ENCODE results near the gene SLC15A4.
"Not testable (repeated sequence)": the region's sequence is repeated elsewhere in the genome, so short reads cannot be mapped to it uniquely, and the experiment has no call there.

DNA sequence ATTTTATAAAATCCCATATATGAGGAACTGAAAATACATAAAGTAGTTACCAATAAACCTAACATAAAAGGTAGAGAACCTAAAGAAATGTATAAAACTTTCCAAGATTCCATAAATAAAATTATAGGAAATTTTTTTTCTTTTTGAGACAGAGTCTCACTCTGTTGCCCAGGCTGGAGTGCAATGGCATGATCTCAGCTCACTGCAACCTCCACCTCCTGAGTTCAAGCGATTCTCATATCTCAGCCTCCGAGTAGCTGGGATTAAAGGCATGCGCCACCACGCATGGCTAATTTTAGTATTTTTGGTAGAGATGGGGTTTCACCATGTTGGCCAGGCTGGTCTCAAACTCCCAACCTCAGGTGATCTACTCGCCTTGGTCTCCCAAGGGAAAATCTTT, 18.4 kb downstream of the SLC15A4 start:
- not testable (repeated sequence) for TF ChIP-seq POLR2AphosphoS5 (IDR thresholded peaks at IDR 0.05)
- TF ChIP-seq, protein P1, sequence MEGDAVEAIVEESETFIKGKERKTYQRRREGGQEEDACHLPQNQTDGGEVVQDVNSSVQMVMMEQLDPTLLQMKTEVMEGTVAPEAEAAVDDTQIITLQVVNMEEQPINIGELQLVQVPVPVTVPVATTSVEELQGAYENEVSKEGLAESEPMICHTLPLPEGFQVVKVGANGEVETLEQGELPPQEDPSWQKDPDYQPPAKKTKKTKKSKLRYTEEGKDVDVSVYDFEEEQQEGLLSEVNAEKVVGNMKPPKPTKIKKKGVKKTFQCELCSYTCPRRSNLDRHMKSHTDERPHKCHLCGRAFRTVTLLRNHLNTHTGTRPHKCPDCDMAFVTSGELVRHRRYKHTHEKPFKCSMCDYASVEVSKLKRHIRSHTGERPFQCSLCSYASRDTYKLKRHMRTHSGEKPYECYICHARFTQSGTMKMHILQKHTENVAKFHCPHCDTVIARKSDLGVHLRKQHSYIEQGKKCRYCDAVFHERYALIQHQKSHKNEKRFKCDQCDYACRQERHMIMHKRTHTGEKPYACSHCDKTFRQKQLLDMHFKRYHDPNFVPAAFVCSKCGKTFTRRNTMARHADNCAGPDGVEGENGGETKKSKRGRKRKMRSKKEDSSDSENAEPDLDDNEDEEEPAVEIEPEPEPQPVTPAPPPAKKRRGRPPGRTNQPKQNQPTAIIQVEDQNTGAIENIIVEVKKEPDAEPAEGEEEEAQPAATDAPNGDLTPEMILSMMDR (IDR thresholded peaks at IDR 0.05), result not testable (repeated sequence)

Measured in prostate gland (tissue), 2 donors.